ENCODE measurements around the gene UBE3D.

The UBE3D gene

DNA sequence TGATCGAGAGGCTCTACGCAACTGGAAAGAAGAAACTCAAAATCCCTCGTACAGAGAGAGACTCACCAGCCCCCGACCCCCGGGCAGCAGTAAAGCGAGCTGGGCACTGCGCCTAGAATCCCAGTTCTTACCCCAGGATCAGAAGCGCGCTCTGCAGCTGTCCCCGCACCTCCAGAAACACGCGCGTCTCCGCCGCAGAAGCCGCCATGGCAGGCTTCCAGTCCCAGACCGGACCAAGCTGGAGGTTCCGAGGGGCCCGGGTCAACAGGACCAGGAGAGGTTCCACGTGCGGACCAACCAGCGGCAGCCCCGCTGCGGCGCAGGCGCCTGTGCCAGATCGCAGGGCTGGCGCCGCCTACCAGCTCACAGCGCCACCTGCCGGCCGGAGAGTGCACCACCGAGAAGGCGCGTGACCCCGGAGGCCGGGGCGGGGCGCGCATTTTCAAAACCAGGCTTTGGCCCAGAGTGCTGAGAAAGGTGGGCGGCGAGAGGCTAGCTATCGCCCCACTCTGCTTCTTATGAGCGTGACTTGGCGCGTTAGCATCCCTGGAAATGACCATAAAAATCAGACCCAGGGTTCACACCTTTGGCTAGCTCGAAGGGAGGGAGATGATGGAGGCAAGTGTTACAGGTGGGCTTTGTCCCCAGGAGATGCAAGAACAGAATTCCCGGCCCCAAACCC lies at the start of gene UBE3D (continued):
- TF ChIP-seq, protein P1, sequence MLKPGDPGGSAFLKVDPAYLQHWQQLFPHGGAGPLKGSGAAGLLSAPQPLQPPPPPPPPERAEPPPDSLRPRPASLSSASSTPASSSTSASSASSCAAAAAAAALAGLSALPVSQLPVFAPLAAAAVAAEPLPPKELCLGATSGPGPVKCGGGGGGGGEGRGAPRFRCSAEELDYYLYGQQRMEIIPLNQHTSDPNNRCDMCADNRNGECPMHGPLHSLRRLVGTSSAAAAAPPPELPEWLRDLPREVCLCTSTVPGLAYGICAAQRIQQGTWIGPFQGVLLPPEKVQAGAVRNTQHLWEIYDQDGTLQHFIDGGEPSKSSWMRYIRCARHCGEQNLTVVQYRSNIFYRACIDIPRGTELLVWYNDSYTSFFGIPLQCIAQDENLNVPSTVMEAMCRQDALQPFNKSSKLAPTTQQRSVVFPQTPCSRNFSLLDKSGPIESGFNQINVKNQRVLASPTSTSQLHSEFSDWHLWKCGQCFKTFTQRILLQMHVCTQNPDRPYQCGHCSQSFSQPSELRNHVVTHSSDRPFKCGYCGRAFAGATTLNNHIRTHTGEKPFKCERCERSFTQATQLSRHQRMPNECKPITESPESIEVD (tag by site-specific recombination; IDR thresholded peaks at IDR 0.05) = no peak
- TF ChIP-seq ZNF202 (tag by site-specific recombination; IDR thresholded peaks at IDR 0.05; ENCODE audit: borderline replicate concordance) (no peak), ZNF777 (tag by site-specific recombination; IDR thresholded peaks at IDR 0.05; ENCODE audit: borderline replicate concordance) (no peak), REPIN1 (tag by site-specific recombination; IDR thresholded peaks at IDR 0.05; ENCODE audit: low read depth) (peak; percentile 62; the same call in 1 of the 2 replicates), ZNF707 (tag by site-specific recombination; IDR thresholded peaks at IDR 0.05) (no peak), ZNF610 (tag by site-specific recombination; IDR thresholded peaks at IDR 0.05; ENCODE audit: borderline replicate concordance) (no peak; the same call in 1 of the 2 replicates), HOXA7 (CRISPR knock-in tag; IDR thresholded peaks at IDR 0.05; ENCODE audit: borderline replicate concordance) (no peak), ZNF121 (tag by site-specific recombination; IDR thresholded peaks at IDR 0.05) (no peak), GLIS1 (tag by site-specific recombination; IDR thresholded peaks at IDR 0.05) (peak; percentile 65), ZNF335 (tag by site-specific recombination; conservative IDR thresholded peaks at IDR 0.05) (peak; percentile 83), ZNF292 (tag by site-specific recombination; IDR thresholded peaks at IDR 0.05; ENCODE audit: borderline replicate concordance, low read depth) (no peak), KLF7 (tag by site-specific recombination; IDR thresholded peaks at IDR 0.05; ENCODE audit: borderline replicate concordance) (peak; percentile 49; the same call in 1 of the 2 replicates), ZNF548 (tag by site-specific recombination; IDR thresholded peaks at IDR 0.05) (no peak), ZNF600 (tag by site-specific recombination; IDR thresholded peaks at IDR 0.05) (peak; percentile 96), ZNF585B (tag by site-specific recombination; IDR thresholded peaks at IDR 0.05) (no peak), SCRT1 (tag by site-specific recombination; IDR thresholded peaks at IDR 0.05; ENCODE audit: borderline replicate concordance) (peak; percentile 93), ZNF549 (tag by site-specific recombination; IDR thresholded peaks at IDR 0.05) (no peak), PRDM1 (tag by site-specific recombination; IDR thresholded peaks at IDR 0.05) (no peak), ZBTB48 (tag by site-specific recombination; IDR thresholded peaks at IDR 0.05) (no peak)
- TF ChIP-seq, protein P2, sequence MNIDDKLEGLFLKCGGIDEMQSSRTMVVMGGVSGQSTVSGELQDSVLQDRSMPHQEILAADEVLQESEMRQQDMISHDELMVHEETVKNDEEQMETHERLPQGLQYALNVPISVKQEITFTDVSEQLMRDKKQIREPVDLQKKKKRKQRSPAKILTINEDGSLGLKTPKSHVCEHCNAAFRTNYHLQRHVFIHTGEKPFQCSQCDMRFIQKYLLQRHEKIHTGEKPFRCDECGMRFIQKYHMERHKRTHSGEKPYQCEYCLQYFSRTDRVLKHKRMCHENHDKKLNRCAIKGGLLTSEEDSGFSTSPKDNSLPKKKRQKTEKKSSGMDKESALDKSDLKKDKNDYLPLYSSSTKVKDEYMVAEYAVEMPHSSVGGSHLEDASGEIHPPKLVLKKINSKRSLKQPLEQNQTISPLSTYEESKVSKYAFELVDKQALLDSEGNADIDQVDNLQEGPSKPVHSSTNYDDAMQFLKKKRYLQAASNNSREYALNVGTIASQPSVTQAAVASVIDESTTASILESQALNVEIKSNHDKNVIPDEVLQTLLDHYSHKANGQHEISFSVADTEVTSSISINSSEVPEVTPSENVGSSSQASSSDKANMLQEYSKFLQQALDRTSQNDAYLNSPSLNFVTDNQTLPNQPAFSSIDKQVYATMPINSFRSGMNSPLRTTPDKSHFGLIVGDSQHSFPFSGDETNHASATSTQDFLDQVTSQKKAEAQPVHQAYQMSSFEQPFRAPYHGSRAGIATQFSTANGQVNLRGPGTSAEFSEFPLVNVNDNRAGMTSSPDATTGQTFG (tag by site-specific recombination; IDR thresholded peaks at IDR 0.05; ENCODE audit: borderline replicate concordance) = no peak
- TF ChIP-seq, protein P3, sequence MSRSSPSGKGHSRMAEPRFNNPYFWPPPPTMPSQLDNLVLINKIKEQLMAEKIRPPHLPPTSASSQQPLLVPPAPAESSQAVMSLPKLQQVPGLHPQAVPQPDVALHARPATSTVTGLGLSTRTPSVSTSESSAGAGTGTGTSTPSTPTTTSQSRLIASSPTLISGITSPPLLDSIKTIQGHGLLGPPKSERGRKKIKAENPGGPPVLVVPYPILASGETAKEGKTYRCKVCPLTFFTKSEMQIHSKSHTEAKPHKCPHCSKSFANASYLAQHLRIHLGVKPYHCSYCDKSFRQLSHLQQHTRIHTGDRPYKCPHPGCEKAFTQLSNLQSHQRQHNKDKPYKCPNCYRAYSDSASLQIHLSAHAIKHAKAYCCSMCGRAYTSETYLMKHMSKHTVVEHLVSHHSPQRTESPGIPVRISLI (tag by site-specific recombination; IDR thresholded peaks at IDR 0.05) = no peak
- TF ChIP-seq, protein P4, sequence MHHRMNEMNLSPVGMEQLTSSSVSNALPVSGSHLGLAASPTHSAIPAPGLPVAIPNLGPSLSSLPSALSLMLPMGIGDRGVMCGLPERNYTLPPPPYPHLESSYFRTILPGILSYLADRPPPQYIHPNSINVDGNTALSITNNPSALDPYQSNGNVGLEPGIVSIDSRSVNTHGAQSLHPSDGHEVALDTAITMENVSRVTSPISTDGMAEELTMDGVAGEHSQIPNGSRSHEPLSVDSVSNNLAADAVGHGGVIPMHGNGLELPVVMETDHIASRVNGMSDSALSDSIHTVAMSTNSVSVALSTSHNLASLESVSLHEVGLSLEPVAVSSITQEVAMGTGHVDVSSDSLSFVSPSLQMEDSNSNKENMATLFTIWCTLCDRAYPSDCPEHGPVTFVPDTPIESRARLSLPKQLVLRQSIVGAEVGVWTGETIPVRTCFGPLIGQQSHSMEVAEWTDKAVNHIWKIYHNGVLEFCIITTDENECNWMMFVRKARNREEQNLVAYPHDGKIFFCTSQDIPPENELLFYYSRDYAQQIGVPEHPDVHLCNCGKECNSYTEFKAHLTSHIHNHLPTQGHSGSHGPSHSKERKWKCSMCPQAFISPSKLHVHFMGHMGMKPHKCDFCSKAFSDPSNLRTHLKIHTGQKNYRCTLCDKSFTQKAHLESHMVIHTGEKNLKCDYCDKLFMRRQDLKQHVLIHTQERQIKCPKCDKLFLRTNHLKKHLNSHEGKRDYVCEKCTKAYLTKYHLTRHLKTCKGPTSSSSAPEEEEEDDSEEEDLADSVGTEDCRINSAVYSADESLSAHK (tag by site-specific recombination; IDR thresholded peaks at IDR 0.05) = no peak
- TF ChIP-seq, protein P5, sequence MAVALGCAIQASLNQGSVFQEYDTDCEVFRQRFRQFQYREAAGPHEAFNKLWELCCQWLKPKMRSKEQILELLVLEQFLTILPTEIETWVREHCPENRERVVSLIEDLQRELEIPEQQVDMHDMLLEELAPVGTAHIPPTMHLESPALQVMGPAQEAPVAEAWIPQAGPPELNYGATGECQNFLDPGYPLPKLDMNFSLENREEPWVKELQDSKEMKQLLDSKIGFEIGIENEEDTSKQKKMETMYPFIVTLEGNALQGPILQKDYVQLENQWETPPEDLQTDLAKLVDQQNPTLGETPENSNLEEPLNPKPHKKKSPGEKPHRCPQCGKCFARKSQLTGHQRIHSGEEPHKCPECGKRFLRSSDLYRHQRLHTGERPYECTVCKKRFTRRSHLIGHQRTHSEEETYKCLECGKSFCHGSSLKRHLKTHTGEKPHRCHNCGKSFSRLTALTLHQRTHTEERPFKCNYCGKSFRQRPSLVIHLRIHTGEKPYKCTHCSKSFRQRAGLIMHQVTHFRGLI (tag by site-specific recombination; IDR thresholded peaks at IDR 0.05) = peak; percentile 53; the same call in 1 of the 2 replicates
- TF ChIP-seq, protein P6, sequence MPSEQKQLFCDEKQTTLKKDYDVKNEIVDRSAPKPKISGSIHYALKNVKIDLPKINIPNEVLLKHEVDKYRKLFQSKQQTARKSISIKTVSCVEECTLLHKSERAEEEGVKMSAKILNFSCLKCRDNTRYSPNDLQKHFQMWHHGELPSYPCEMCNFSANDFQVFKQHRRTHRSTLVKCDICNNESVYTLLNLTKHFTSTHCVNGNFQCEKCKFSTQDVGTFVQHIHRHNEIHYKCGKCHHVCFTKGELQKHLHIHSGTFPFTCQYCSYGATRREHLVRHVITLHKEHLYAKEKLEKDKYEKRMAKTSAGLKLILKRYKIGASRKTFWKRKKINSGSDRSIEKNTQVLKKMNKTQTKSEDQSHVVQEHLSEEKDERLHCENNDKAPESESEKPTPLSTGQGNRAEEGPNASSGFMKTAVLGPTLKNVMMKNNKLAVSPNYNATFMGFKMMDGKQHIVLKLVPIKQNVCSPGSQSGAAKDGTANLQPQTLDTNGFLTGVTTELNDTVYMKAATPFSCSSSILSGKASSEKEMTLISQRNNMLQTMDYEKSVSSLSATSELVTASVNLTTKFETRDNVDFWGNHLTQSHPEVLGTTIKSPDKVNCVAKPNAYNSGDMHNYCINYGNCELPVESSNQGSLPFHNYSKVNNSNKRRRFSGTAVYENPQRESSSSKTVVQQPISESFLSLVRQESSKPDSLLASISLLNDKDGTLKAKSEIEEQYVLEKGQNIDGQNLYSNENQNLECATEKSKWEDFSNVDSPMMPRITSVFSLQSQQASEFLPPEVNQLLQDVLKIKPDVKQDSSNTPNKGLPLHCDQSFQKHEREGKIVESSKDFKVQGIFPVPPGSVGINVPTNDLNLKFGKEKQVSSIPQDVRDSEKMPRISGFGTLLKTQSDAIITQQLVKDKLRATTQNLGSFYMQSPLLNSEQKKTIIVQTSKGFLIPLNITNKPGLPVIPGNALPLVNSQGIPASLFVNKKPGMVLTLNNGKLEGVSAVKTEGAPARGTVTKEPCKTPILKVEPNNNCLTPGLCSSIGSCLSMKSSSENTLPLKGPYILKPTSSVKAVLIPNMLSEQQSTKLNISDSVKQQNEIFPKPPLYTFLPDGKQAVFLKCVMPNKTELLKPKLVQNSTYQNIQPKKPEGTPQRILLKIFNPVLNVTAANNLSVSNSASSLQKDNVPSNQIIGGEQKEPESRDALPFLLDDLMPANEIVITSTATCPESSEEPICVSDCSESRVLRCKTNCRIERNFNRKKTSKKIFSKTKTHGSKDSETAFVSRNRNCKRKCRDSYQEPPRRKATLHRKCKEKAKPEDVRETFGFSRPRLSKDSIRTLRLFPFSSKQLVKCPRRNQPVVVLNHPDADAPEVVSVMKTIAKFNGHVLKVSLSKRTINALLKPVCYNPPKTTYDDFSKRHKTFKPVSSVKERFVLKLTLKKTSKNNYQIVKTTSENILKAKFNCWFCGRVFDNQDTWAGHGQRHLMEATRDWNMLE (tag by site-specific recombination; conservative IDR thresholded peaks at IDR 0.05; ENCODE audit: low read depth) = peak; percentile 15; the same call in 1 of the 2 replicates

Data from HEK293 (cell line).